ENCODE measurements around the gene MED4. TPM values are rescaled to one million over a fixed set of nuclear protein-coding genes. Genes with fewer than 3 reads are reported as not detected.

The MED4 gene
- total RNA-seq, 3 donors from 2014 or later: 42.0 to 47.6 (median 43.6) TPM

DNA sequence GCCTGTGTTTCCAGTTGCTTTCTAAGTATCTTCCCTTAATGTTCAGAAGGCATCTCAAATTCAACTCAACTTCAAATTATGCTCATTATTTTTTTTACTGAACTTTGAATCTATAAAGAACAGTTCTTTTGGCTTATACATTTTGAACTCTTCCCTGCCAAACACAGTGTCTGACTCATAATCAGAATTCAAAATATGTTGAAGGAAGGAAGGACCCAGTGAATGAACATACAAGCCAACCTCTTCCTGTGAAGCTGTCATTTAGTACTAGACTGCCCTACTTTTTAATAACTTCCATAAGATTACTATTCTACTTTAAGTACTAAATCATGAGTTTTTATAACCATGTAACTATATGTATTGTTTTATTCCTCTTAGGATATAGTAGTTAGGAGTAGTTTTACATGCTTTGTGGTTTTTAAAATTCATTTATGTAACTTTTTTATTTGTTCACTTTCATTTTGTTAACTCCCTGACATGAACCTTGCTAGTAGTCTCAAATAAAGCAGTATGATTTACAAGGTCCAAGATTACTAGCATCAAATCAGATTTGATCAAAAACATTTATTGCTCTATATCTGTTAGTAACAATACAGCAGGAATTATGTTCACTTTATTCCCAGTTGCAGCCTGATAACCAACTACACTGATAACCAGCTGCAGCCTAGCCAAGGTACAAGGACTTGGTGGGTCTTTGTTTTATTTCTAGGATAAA, 51.0 kb downstream of the MED4 start:
- Histone ChIP-seq H3K9me3 (no peaks in the 10 kb centered on the region), H3K36me3 (ENCODE audit: low read depth) (no peaks in the 10 kb centered on the region), H3K4me3 (no peak overlapping the region), H3K4me1 (ENCODE audit: low read depth) (peaks cover 12% of the 10 kb centered on the region)
- TF ChIP-seq, protein P1, sequence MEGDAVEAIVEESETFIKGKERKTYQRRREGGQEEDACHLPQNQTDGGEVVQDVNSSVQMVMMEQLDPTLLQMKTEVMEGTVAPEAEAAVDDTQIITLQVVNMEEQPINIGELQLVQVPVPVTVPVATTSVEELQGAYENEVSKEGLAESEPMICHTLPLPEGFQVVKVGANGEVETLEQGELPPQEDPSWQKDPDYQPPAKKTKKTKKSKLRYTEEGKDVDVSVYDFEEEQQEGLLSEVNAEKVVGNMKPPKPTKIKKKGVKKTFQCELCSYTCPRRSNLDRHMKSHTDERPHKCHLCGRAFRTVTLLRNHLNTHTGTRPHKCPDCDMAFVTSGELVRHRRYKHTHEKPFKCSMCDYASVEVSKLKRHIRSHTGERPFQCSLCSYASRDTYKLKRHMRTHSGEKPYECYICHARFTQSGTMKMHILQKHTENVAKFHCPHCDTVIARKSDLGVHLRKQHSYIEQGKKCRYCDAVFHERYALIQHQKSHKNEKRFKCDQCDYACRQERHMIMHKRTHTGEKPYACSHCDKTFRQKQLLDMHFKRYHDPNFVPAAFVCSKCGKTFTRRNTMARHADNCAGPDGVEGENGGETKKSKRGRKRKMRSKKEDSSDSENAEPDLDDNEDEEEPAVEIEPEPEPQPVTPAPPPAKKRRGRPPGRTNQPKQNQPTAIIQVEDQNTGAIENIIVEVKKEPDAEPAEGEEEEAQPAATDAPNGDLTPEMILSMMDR (IDR thresholded peaks at IDR 0.05): no peak
- DNase-seq (no peak), ATAC-seq (peak; percentile 67)
- intact Hi-C loops (cut with DNase I, micrococcal nuclease): no loop called here

DNA sequence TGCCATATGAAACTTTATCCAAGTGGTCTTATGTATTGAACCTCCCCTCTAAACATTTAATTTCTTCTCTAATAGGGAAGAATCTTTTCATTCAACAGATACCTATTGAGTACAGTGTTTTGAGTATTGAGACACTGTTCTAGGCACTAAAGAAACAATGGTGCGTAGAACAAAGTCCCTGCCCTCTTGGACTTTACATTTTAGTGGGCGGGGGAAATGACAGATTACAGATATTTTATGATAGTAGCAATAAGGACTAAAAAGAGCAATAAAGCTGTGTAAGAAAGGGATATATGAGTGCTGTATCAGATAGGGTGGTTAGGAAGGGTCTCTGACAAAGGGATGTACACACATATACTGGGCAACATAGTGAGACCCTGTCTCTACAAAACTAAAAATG, 52.0 kb downstream of the MED4 start:
- peak in 1 of 3 donors; percentile 56 for DNase-seq

DNA sequence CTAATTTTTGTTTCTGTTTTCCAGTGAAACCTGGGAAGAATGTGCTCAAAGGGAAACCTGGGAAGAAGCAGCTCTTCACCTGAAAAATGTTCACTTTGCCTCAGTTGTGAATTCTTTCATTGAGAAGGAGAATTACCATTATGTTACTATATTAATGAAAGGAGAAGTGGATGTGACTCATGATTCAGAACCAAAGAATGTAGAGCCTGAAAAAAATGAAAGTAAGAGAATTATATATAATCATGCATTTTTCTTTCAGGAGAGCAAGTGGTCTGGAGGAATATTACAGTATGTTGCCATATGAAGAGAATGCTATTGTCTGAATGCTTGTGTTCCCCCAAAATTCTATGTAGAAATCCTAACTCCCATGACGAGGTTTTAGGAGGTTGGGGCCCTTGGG, 54.0 kb downstream of the MED4 start:
- Histone ChIP-seq H3K36me3 (ENCODE audit: low read depth) (no peaks in the 10 kb centered on the region), H3K9me3 (no peaks in the 10 kb centered on the region), H3K4me3 (no peak overlapping the region), H3K4me1 (ENCODE audit: low read depth) (peaks cover 24% of the 10 kb centered on the region)
- ATAC-seq: no peak
- TF ChIP-seq, protein P1 (IDR thresholded peaks at IDR 0.05): no peak
- DNase-seq: no peak
- intact Hi-C loops (cut with DNase I, micrococcal nuclease): no loop called here

More for the DNA sequence above, 52.0 kb downstream of the MED4 start:
- H3K4me1 ChIP-seq (ENCODE audit: low read depth): peaks cover 19% of the 10 kb centered on the region
- TF ChIP-seq, protein P1 (IDR thresholded peaks at IDR 0.05): no peak
- H3K36me3 ChIP-seq (ENCODE audit: low read depth): no peaks in the 10 kb centered on the region
- peak; percentile 66 for ATAC-seq
- H3K9me3 ChIP-seq: no peaks in the 10 kb centered on the region
- no peak overlapping the region for H3K4me3 ChIP-seq
- intact Hi-C loops (cut with DNase I, micrococcal nuclease): no loop called here

DNA sequence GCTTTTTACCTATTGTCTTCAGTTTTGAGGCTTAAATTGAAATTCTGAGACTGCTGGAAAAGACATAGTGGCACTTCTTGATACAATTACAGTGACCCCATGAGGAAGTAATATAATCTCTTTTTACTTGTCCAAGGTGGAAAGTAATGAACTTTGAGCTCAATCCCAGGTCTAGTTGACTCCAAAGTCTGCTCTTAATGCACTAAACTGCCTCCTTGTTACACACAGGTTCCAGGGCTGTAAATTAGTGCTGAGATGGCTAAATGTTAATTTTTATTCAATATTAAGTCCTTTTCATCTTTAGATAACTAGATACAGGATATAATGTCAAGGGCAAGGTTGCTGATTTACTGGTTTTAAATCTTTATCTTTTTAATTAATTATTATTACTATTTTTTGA, 54.9 kb downstream of the MED4 start:
- H3K4me3 ChIP-seq: no peak overlapping the region
- peak; percentile 17 for ATAC-seq
- H3K9me3 ChIP-seq: no peaks in the 10 kb centered on the region
- H3K36me3 ChIP-seq (ENCODE audit: low read depth): no peaks in the 10 kb centered on the region
- intact Hi-C loops (cut with DNase I, micrococcal nuclease): no loop called here
- H3K4me1 ChIP-seq (ENCODE audit: low read depth): peaks cover 21% of the 10 kb centered on the region
- peak in 1 of 3 donors; percentile 40 for DNase-seq
- TF ChIP-seq, protein P1 (IDR thresholded peaks at IDR 0.05): no peak

DNA sequence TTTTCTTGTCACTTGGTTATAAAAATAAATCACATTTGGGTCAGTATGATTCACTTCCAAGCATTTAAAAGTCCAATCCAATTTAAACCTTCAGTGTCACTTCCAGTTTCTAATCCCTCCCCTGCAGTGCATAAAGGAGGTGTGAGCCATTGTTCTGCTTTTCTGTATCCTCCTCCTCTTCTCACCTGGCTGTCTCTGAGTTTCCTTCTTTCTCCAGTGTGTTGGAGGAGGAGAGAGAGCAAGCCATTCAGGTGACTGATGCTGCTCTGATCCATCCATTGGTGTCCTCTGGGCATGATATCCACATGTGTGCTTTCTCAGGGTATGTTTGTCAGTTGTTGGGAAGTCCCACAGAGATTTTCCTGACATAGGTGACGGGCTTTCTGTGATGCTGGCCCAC, 56.1 kb downstream of the MED4 start:
- H3K4me1 ChIP-seq (ENCODE audit: low read depth): peaks cover 15% of the 10 kb centered on the region
- H3K9me3 ChIP-seq: peaks cover 1% of the 10 kb centered on the region
- intact Hi-C loops (cut with DNase I, micrococcal nuclease): no loop called here
- TF ChIP-seq, protein P1 (IDR thresholded peaks at IDR 0.05): no peak
- ATAC-seq: no peak
- DNase-seq: no peak
- H3K36me3 ChIP-seq (ENCODE audit: low read depth): no peaks in the 10 kb centered on the region
- no peak overlapping the region for H3K4me3 ChIP-seq

Data from mucosa of descending colon (tissue), 3 donors.